HCT116 (cell line): Measurements from ENCODE around the gene MPPED1. TPM values are rescaled to one million over a fixed set of nuclear protein-coding genes. Genes with fewer than 3 reads are reported as not detected.

Source experiments
- ATAC-seq: fragments of 200-7000 bp; cut with Tn5 transposase; 2 replicates; pipeline ENCODE4 v1.9.1; 2020; ENCODE audit warnings: mild to moderate bottlenecking, moderate library complexity
- BruUV-seq: library from RNA; stranded (reverse); fragments of 400-500 nt; replicated peaks from 2 replicates; lab custom pipeline; 2021; lab: Mats Ljungman, UMichigan
- CTCF ChIA-PET: fragments of 300-600 bp; sonication (Branson Sonifier 250); formaldehyde crosslinking; loops from one replicate; lab custom pipeline; 2021; ENCODE audit warnings: antibody characterized with exemption; lab: Charles Lee
- POLR2A ChIA-PET: fragments of 300-600, 350-600 bp; sonication (Branson Sonifier 250); formaldehyde crosslinking; loops from one replicate; lab custom pipeline; 2021; ENCODE audit warnings: antibody characterized with exemption; lab: Charles Lee
- RAD21 ChIA-PET, 2 experiments: fragments of 300-600 bp; sonication (Branson Sonifier 250); formaldehyde crosslinking; loops; one replicate each; lab custom pipeline; 2023; ENCODE audit warnings: low total read pairs in 2 of 2; ENCODE audit not compliant: uncharacterized antibody in 2 of 2, unreplicated experiment in 2 of 2, low non-redundant PET in 1 of 2; lab: Charles Lee
- DNase-seq: peaks from one replicate; pipeline ENCODE4 v3.0.0-alpha.2; 2010; ENCODE audit warnings: low read depth, low spot score
- H2AFZ ChIP-seq: fragments of 200-600 bp; shearing (Covaris generic), sonication (generic); 2 replicates; pipeline ENCODE4 v1.6.1; 2017; ENCODE audit warnings: low read depth, mixed run types, mixed read lengths, antibody characterized with exemption, low read length; ENCODE audit not compliant: poor library complexity, severe bottlenecking
- H3K27ac ChIP-seq: 2 replicates; pipeline ENCODE4 v1.5.1; 2012; ENCODE audit warnings: low read depth, low read length
- H3K27me3 ChIP-seq: fragments of 200-600 bp; sonication (generic); 2 replicates; pipeline ENCODE4 v1.6.1; 2016; ENCODE audit warnings: mixed run types, low read length, mixed read lengths; ENCODE audit not compliant: insufficient read depth
- H3K36me3 ChIP-seq, 2 experiments: fragments of 200-500 bp in 1 of 2; fragments of 200-600 bp in 1 of 2; sonication (Bioruptor generic) in 1 of 2; sonication (generic) in 1 of 2; 2 replicates each; pipeline versions ENCODE4 v1.5.1 to v1.6.1; 2014 to 2016; ENCODE audit warnings: low read length in 2 of 2, inconsistent platforms in 1 of 2, mixed read lengths in 1 of 2, mixed run types in 1 of 2; ENCODE audit not compliant: insufficient read depth in 2 of 2, control insufficient read depth in 1 of 2
- H3K4me1 ChIP-seq, 2 experiments: fragments of 200-600 bp in 1 of 2; sonication (generic) in 1 of 2; 2 replicates each; pipeline versions ENCODE4 v1.5.1 to v1.6.1; 2012 to 2017; ENCODE audit warnings: low read length in 2 of 2, inconsistent platforms in 1 of 2, mild to moderate bottlenecking in 1 of 2, mixed read lengths in 1 of 2, mixed run types in 1 of 2, moderate library complexity in 1 of 2; ENCODE audit not compliant: insufficient read depth in 2 of 2, control insufficient read depth in 1 of 2
- H3K4me2 ChIP-seq: fragments of 200-600 bp; sonication (generic); 2 replicates; pipeline ENCODE4 v1.6.1; 2017; ENCODE audit warnings: mixed run types, low read length, mixed read lengths
- H3K4me3 ChIP-seq, 2 experiments: fragments of 200-600 bp in 1 of 2; sonication (generic) in 1 of 2; replicated peaks in 1 of 2; 2 replicates each; pipeline ENCODE4 v1.5.1; 2011 to 2016; ENCODE audit warnings: low read length in 2 of 2, control low read depth in 1 of 2, low read depth in 1 of 2, mild to moderate bottlenecking in 1 of 2, mixed read lengths in 1 of 2, mixed run types in 1 of 2
- H3K79me2 ChIP-seq: fragments of 200-600 bp; sonication (generic); 2 replicates; pipeline ENCODE4 v1.6.1; 2017; ENCODE audit warnings: mild to moderate bottlenecking, mixed run types, low read length, moderate library complexity, mixed read lengths; ENCODE audit not compliant: insufficient read depth
- H3K9ac ChIP-seq: fragments of 200-600 bp; sonication (generic); 2 replicates; pipeline ENCODE4 v1.6.1; 2016; ENCODE audit warnings: low read length, mixed read lengths
- H3K9me2 ChIP-seq: fragments of 200-600 bp; sonication (generic), shearing (Covaris generic); 2 replicates; pipeline ENCODE4 v1.6.1; 2017; ENCODE audit warnings: mixed run types, mild to moderate bottlenecking, moderate library complexity; ENCODE audit not compliant: insufficient read depth
- H3K9me3 ChIP-seq, 2 experiments: fragments of 200-500 bp in 1 of 2; fragments of 200-600 bp in 1 of 2; sonication (Bioruptor generic) in 1 of 2; sonication (generic) in 1 of 2; 2 replicates each; pipeline ENCODE4 v1.6.1; 2014 to 2017; ENCODE audit warnings: low read length in 2 of 2, mixed read lengths in 2 of 2, inconsistent platforms in 1 of 2, low read depth in 1 of 2, mild to moderate bottlenecking in 1 of 2, mixed run types in 1 of 2, moderate library complexity in 1 of 2; ENCODE audit not compliant: control insufficient read depth in 1 of 2, insufficient read depth in 1 of 2
- H4K20me1 ChIP-seq: fragments of 200-600 bp; sonication (generic), shearing (Covaris generic); 2 replicates; pipeline ENCODE4 v1.6.1; 2017; ENCODE audit warnings: mixed run types, mild to moderate bottlenecking, moderate library complexity; ENCODE audit not compliant: insufficient read depth
- EGR1 ChIP-seq: IDR thresholded peaks from 2 replicates; pipeline ENCODE4 v1.6.1; 2012; ENCODE audit warnings: low read depth
- EZH2 ChIP-seq: fragments of 200-600 bp; sonication (generic); IDR thresholded peaks from 2 replicates; pipeline ENCODE4 v1.6.1; 2017; ENCODE audit warnings: antibody characterized with exemption, mixed run types
- JUND ChIP-seq: IDR thresholded peaks from 2 replicates; pipeline ENCODE4 v1.6.1; 2012
- MAX ChIP-seq: IDR thresholded peaks from 2 replicates; pipeline ENCODE4 v1.6.1; 2012
- POLR2A ChIP-seq: IDR thresholded peaks from 2 replicates; pipeline ENCODE4 v1.7.0; 2011; ENCODE audit warnings: borderline replicate concordance; ENCODE audit not compliant: insufficient read depth, insufficient read length; ENCODE audit errors: extremely low read depth
- POLR2AphosphoS5 ChIP-seq: IDR thresholded peaks from 2 replicates; pipeline ENCODE4 v1.6.1; 2011; ENCODE audit warnings: mild to moderate bottlenecking, low read depth, low read length, moderate library complexity
- RAD21 ChIP-seq: IDR thresholded peaks from 2 replicates; pipeline ENCODE4 v1.6.1; 2012; ENCODE audit warnings: low read depth, mild to moderate bottlenecking
- SIN3A ChIP-seq: IDR thresholded peaks from 2 replicates; pipeline ENCODE4 v1.6.1; 2012; ENCODE audit warnings: low read depth
- ZNF274 ChIP-seq: fragments of 200-500 bp; sonication (Bioruptor generic); IDR thresholded peaks from 2 replicates; pipeline ENCODE4 v1.6.1; 2014; ENCODE audit warnings: mild to moderate bottlenecking, low read depth, low read length, inconsistent platforms
- intact Hi-C: fragments of 100-400 bp; cut with micrococcal nuclease; formaldehyde crosslinking; loops from 2 replicates; pipeline ENCODE4 v1.10.0; 2022
- total RNA-seq: library from RNA; stranded (reverse); gene quantifications from one replicate; pipeline ENCODE4 v1.2.1, GENCODE V29; 2021; ENCODE audit not compliant: unreplicated experiment
- TF ChIP-seq, protein P1 (sequence below): IDR thresholded peaks from 2 replicates; pipeline ENCODE4 v1.6.1; 2012; ENCODE audit warnings: low read depth
- TF ChIP-seq, protein P2 (sequence below): IDR thresholded peaks from 2 replicates; pipeline ENCODE4 v1.6.1; 2011; ENCODE audit warnings: mild to moderate bottlenecking, low read length, moderate library complexity; ENCODE audit not compliant: insufficient replicate concordance; ENCODE audit errors: extremely low read depth

Gene MPPED1
- total RNA-seq, 1 experiment from 2014 or later: not detected

DNA sequence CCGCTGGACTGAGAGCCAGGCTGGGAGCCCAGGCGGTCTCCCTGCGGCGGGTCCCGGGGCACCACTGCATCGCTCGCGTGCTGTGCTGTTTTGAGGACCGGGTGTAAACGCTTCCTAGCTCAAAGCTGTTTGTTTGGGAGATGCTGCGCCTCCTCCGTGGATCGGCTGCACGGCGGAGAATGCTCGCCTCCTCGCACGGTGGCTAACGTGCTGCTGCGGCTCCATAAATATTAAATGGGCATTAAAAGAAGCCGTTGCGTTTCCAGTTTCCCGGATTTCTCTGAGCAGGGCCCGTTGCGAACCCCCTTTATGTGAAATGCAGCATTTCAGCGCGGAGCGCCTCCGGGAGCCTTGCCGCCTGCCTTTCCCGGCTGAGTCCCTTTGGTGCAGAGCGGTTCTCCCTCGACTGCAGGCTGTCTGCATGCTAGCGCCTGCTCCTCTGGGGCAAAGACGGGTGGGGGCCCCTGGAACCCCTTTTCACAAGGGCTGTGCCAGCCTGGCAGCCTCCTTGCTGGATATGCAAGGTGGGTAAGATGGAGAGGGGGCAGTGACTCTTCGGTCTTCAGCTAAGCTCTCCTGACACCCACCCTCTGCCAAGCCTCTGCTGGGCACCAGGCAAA is 9.3 kb downstream of the MPPED1 start:
- H3K27ac ChIP-seq: no peak overlapping the region
- no peak overlapping the region for H3K9ac ChIP-seq
- ATAC-seq (no peak), DNase-seq (no peak)
- no peaks in the 10 kb centered on the region for H3K79me2 ChIP-seq
- no peaks in the 10 kb centered on the region for H3K4me1 ChIP-seq
- no peaks in the 10 kb centered on the region for H4K20me1 ChIP-seq
- H3K9me2 ChIP-seq: no peaks in the 10 kb centered on the region
- CTCF ChIA-PET: no interaction called here
- H3K36me3 ChIP-seq: no peaks in the 10 kb centered on the region
- POLR2A ChIA-PET: no interaction called here
- TF ChIP-seq MAX (no peak), POLR2AphosphoS5 (no peak), POLR2A (no peak), EGR1 (no peak), RAD21 (no peak), SIN3A (no peak), JUND (no peak), ZNF274 (no peak), EZH2 (no peak)
- TF ChIP-seq, protein P1, sequence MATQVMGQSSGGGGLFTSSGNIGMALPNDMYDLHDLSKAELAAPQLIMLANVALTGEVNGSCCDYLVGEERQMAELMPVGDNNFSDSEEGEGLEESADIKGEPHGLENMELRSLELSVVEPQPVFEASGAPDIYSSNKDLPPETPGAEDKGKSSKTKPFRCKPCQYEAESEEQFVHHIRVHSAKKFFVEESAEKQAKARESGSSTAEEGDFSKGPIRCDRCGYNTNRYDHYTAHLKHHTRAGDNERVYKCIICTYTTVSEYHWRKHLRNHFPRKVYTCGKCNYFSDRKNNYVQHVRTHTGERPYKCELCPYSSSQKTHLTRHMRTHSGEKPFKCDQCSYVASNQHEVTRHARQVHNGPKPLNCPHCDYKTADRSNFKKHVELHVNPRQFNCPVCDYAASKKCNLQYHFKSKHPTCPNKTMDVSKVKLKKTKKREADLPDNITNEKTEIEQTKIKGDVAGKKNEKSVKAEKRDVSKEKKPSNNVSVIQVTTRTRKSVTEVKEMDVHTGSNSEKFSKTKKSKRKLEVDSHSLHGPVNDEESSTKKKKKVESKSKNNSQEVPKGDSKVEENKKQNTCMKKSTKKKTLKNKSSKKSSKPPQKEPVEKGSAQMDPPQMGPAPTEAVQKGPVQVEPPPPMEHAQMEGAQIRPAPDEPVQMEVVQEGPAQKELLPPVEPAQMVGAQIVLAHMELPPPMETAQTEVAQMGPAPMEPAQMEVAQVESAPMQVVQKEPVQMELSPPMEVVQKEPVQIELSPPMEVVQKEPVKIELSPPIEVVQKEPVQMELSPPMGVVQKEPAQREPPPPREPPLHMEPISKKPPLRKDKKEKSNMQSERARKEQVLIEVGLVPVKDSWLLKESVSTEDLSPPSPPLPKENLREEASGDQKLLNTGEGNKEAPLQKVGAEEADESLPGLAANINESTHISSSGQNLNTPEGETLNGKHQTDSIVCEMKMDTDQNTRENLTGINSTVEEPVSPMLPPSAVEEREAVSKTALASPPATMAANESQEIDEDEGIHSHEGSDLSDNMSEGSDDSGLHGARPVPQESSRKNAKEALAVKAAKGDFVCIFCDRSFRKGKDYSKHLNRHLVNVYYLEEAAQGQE: no peak
- TF ChIP-seq, protein P2, sequence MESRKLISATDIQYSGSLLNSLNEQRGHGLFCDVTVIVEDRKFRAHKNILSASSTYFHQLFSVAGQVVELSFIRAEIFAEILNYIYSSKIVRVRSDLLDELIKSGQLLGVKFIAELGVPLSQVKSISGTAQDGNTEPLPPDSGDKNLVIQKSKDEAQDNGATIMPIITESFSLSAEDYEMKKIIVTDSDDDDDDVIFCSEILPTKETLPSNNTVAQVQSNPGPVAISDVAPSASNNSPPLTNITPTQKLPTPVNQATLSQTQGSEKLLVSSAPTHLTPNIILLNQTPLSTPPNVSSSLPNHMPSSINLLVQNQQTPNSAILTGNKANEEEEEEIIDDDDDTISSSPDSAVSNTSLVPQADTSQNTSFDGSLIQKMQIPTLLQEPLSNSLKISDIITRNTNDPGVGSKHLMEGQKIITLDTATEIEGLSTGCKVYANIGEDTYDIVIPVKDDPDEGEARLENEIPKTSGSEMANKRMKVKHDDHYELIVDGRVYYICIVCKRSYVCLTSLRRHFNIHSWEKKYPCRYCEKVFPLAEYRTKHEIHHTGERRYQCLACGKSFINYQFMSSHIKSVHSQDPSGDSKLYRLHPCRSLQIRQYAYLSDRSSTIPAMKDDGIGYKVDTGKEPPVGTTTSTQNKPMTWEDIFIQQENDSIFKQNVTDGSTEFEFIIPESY: no peak
- no peak overlapping the region for H2AFZ ChIP-seq
- peaks cover 19% of the 10 kb centered on the region for H3K27me3 ChIP-seq
- RAD21 ChIA-PET: no interaction called here
- H3K4me3 ChIP-seq: no peak overlapping the region
- H3K9me3 ChIP-seq: no peaks in the 10 kb centered on the region
- intact Hi-C loops: no loop called here
- no peak overlapping the region for H3K4me2 ChIP-seq
- BruUV-seq: no TSS peak
